ENCODE measurements around the gene GCLM. TPM values are rescaled to one million over a fixed set of nuclear protein-coding genes. Genes with fewer than 3 reads are reported as not detected.

Gene GCLM
- total and polyA plus RNA-seq, 2 of the 4 experiments (the other 2 are of a cell fraction), result 15.5 to 20.1 TPM

DNA sequence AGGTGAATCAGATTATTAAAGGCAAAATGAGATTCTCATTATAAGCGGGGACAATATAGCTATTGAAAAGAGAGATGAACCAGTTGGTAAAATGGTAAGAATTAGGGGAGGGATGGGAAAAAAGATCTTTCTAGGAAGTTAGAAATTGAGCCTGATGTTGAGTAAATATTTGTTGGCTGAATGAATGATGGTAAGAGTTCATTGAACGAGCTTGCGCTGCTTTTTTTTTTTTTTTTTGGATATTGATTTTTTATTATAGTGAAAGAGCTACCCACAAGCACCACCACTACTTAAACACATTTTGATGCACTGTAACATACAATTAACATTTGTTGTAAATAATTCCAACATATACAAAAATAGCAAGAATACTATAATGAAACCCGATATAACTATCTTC lies 1.1 kb upstream of the GCLM start:
- Histone ChIP-seq H4K91ac (ENCODE audit: insufficient read depth, low read depth, low read length) (no peak overlapping the region), H2BK20ac (ENCODE audit: low read depth, low read length) (no peak overlapping the region), H3K23ac (ENCODE audit: low read depth, low read length) (no peak overlapping the region), H3K4ac (ENCODE audit: low read depth, low read length) (no peak overlapping the region), H2BK5ac (ENCODE audit: low read depth, low read length, poor library complexity, severe bottlenecking) (no peak overlapping the region), H3K27me3 (ENCODE audit: control insufficient read depth, insufficient read depth, low read length) (no peaks in the 10 kb centered on the region), H3K9ac (ENCODE audit: low read depth, low read length) (no peak overlapping the region), H3K36me3 (ENCODE audit: control insufficient read depth, insufficient read depth, low read length) (no peaks in the 10 kb centered on the region), H4K5ac (ENCODE audit: low read depth, low read length) (no peak overlapping the region), H3K27ac (ENCODE audit: insufficient read depth, low read length) (no peak overlapping the region), H2BK120ac (ENCODE audit: low read depth, low read length) (no peak overlapping the region), H2AK9ac (replicated peaks; ENCODE audit: low read depth, low read length, poor library complexity) (no peak overlapping the region), H3K79me1 (ENCODE audit: low read depth in 1 of 2, low read length in 2 of 2) (peaks cover 3 to 31% of the 10 kb centered on the region in 2 experiments; a peak in 2 of 4 replicates), H2AFZ (replicated peaks; ENCODE audit: low read length, poor library complexity) (no peak overlapping the region), H2AK5ac (ENCODE audit: low read depth, low read length) (no peak overlapping the region), H4K8ac (ENCODE audit: low read depth in 2 of 2, low read length in 2 of 2) (no peak overlapping the region), H3K56ac (ENCODE audit: extremely low read depth, insufficient read depth, low read length) (no peak overlapping the region), H3K18ac (ENCODE audit: low read depth, low read length) (no peak overlapping the region), H3K9me1 (ENCODE audit: insufficient read depth, low read length) (no peaks in the 10 kb centered on the region; the same call in 1 of the 2 replicates), H2BK15ac (ENCODE audit: low read depth, low read length) (no peak overlapping the region), H3K14ac (replicated peaks; ENCODE audit: low read depth, low read length) (no peak overlapping the region), H3K9me3 (ENCODE audit: control insufficient read depth, insufficient read depth, low read length) (no peaks in the 10 kb centered on the region), H3K4me1 (ENCODE audit: control insufficient read depth, insufficient read depth, low read length) (peaks cover 2% of the 10 kb centered on the region; the same call in 1 of the 2 replicates), H3K4me2 (ENCODE audit: low read depth, low read length) (no peak overlapping the region), H4K20me1 (ENCODE audit: insufficient read depth, low read length) (peaks cover 31% of the 10 kb centered on the region; the same call in 1 of the 2 replicates), H3K4me3 (ENCODE audit: insufficient read depth, low read depth, low read length) (no peak overlapping the region)
- dilution Hi-C loops (cut with HindIII; ENCODE audit: low sequenced_read_pairs, unreplicated experiment), result no loop called here
- no TSS peak for BruUV-seq (replicated peaks)
- intact Hi-C loops (cut with micrococcal nuclease), result no loop called here
- DNase-seq (no peak), ATAC-seq (ENCODE audit: low read depth) (no peak)
- TF ChIP-seq RAD21 (IDR thresholded peaks at IDR 0.05; ENCODE audit: low read length), result no peak
- no peak for TF ChIP-seq CEBPB (IDR thresholded peaks at IDR 0.05; ENCODE audit: low read depth, low read length)
- TF ChIP-seq, protein P1, sequence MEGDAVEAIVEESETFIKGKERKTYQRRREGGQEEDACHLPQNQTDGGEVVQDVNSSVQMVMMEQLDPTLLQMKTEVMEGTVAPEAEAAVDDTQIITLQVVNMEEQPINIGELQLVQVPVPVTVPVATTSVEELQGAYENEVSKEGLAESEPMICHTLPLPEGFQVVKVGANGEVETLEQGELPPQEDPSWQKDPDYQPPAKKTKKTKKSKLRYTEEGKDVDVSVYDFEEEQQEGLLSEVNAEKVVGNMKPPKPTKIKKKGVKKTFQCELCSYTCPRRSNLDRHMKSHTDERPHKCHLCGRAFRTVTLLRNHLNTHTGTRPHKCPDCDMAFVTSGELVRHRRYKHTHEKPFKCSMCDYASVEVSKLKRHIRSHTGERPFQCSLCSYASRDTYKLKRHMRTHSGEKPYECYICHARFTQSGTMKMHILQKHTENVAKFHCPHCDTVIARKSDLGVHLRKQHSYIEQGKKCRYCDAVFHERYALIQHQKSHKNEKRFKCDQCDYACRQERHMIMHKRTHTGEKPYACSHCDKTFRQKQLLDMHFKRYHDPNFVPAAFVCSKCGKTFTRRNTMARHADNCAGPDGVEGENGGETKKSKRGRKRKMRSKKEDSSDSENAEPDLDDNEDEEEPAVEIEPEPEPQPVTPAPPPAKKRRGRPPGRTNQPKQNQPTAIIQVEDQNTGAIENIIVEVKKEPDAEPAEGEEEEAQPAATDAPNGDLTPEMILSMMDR (conservative IDR thresholded peaks at IDR 0.05; ENCODE audit: low read depth, low read length), result no peak
- TF ChIP-seq, protein P2, sequence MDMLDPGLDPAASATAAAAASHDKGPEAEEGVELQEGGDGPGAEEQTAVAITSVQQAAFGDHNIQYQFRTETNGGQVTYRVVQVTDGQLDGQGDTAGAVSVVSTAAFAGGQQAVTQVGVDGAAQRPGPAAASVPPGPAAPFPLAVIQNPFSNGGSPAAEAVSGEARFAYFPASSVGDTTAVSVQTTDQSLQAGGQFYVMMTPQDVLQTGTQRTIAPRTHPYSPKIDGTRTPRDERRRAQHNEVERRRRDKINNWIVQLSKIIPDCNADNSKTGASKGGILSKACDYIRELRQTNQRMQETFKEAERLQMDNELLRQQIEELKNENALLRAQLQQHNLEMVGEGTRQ (IDR thresholded peaks at IDR 0.05; ENCODE audit: low read depth, low read length), result no peak
- no peak for TF ChIP-seq NFE2L2 (IDR thresholded peaks at IDR 0.05; ENCODE audit: low read depth, low read length)
- TF ChIP-seq BHLHE40 (IDR thresholded peaks at IDR 0.05; ENCODE audit: low read depth, low read length), result no peak
- TF ChIP-seq CHD1 (IDR thresholded peaks at IDR 0.05; ENCODE audit: low read depth, low read length), result no peak
- TF ChIP-seq MAZ (IDR thresholded peaks at IDR 0.05; ENCODE audit: borderline replicate concordance, low read depth, low read length), result no peak
- TF ChIP-seq RCOR1 (IDR thresholded peaks at IDR 0.05; ENCODE audit: insufficient replicate concordance, low read length), result no peak
- TF ChIP-seq POLR2A (IDR thresholded peaks at IDR 0.05; ENCODE audit: low read depth, low read length), result no peak
- no peak for TF ChIP-seq MAFK (IDR thresholded peaks at IDR 0.05; ENCODE audit: low read depth, low read length)
- no peak for TF ChIP-seq RFX5 (IDR thresholded peaks at IDR 0.05; ENCODE audit: low read depth, low read length)
- TF ChIP-seq SMC3 (IDR thresholded peaks at IDR 0.05; ENCODE audit: low read depth, low read length), result no peak
- no peak for TF ChIP-seq FOS (IDR thresholded peaks at IDR 0.05; ENCODE audit: low read depth, low read length)
- TF ChIP-seq, protein P3, sequence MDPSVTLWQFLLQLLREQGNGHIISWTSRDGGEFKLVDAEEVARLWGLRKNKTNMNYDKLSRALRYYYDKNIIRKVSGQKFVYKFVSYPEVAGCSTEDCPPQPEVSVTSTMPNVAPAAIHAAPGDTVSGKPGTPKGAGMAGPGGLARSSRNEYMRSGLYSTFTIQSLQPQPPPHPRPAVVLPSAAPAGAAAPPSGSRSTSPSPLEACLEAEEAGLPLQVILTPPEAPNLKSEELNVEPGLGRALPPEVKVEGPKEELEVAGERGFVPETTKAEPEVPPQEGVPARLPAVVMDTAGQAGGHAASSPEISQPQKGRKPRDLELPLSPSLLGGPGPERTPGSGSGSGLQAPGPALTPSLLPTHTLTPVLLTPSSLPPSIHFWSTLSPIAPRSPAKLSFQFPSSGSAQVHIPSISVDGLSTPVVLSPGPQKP (IDR thresholded peaks at IDR 0.05; ENCODE audit: borderline replicate concordance, low read depth, low read length), result no peak
- TF ChIP-seq MXI1 (IDR thresholded peaks at IDR 0.05; ENCODE audit: borderline replicate concordance, low read depth, low read length), result no peak
- in situ Hi-C loops (cut with MboI; ENCODE audit: low sequenced_read_pairs), result no loop called here
- CTCF ChIA-PET, result interaction anchor here (0.6 to 1.8 kb wide), 8 partner anchors 13 to 513 kb away, joined by 3 to 7 read pairs (median 4); no protein-coding TSS in a partner anchor
- WGBS, 2 experiments (ENCODE audit: extremely low coverage in 2 of 2, insufficient read length in 1 of 2), result no CpG with 5 or more reads among the region's 4 CpGs
- POLR2A ChIA-PET (ENCODE audit: unreplicated experiment), result no interaction called here
